ENCODE results near the gene TNS3. TPM values are rescaled to one million over a fixed set of nuclear protein-coding genes. Genes with fewer than 3 reads are reported as not detected.

The TNS3 gene
- total RNA-seq, 1 experiment from 2014 or later: 143 TPM

GRCh38 chr7:47255007-47255406 is 326.9 kb downstream of the TNS3 start:
- no peaks in the 10 kb centered on the region for H3K9me3 ChIP-seq (ENCODE audit: insufficient read depth, low read depth)

GRCh38 chr7:47254081-47254977 is 327.6 kb downstream of the TNS3 start:
- no TSS peak for BruUV-seq (replicated peaks)
- Histone ChIP-seq H3K9me2 (ENCODE audit: insufficient read depth) (no peaks in the 10 kb centered on the region), H4K20me1 (ENCODE audit: insufficient read depth) (no peaks in the 10 kb centered on the region), H2AFZ (peak overlapping the region; percentile 90), H3K4me2 (peak overlapping the region; percentile 82), H3K79me2 (ENCODE audit: low read depth) (no peaks in the 10 kb centered on the region), H3F3A (ENCODE audit: insufficient read depth, low read depth) (peaks cover 11% of the 10 kb centered on the region; the same call in 1 of the 2 replicates), H3K4me1 (replicated peaks; ENCODE audit: insufficient read depth) (peaks cover 19% of the 10 kb centered on the region), H3K27ac (no peak overlapping the region), H3K36me3 (ENCODE audit: low read depth) (no peaks in the 10 kb centered on the region), H3K9me3 (ENCODE audit: insufficient read depth, low read depth) (no peaks in the 10 kb centered on the region), H3K4me3 (peak overlapping the region; percentile 63), H3K27me3 (ENCODE audit: insufficient read depth, low read depth) (no peaks in the 10 kb centered on the region)
- no peak for TF ChIP-seq EZH2 (IDR thresholded peaks at IDR 0.05; ENCODE audit: low read depth)
- TF ChIP-seq, protein P1, sequence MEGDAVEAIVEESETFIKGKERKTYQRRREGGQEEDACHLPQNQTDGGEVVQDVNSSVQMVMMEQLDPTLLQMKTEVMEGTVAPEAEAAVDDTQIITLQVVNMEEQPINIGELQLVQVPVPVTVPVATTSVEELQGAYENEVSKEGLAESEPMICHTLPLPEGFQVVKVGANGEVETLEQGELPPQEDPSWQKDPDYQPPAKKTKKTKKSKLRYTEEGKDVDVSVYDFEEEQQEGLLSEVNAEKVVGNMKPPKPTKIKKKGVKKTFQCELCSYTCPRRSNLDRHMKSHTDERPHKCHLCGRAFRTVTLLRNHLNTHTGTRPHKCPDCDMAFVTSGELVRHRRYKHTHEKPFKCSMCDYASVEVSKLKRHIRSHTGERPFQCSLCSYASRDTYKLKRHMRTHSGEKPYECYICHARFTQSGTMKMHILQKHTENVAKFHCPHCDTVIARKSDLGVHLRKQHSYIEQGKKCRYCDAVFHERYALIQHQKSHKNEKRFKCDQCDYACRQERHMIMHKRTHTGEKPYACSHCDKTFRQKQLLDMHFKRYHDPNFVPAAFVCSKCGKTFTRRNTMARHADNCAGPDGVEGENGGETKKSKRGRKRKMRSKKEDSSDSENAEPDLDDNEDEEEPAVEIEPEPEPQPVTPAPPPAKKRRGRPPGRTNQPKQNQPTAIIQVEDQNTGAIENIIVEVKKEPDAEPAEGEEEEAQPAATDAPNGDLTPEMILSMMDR (conservative IDR thresholded peaks at IDR 0.05): peak; percentile 89
- intact Hi-C loops (cut with micrococcal nuclease; ENCODE audit: unreplicated experiment): loop anchor here (1.0 to 5.0 kb wide), 4 partner anchors 72 to 1362 kb away; no protein-coding TSS in a partner anchor
- POLR2A ChIA-PET (ENCODE audit: unreplicated experiment): interaction anchor here (0.6 kb wide), 1 partner anchor 81 kb away, joined by 5 read pairs; no protein-coding TSS in a partner anchor
- CTCF ChIA-PET: interaction anchor here (0.7 to 1.2 kb wide), 6 partner anchors 8 to 1333 kb away, joined by 3 to 6 read pairs (median 5); partner anchors contain the start of gene IGFBP3
- DNase-seq: peak; percentile 52 to 79

More at GRCh38 chr7:47255007-47255406, 326.9 kb downstream of the TNS3 start:
- Histone ChIP-seq H3F3A (ENCODE audit: insufficient read depth, low read depth) (peaks cover 11% of the 10 kb centered on the region; the same call in 1 of the 2 replicates), H3K27ac (no peak overlapping the region), H3K4me2 (peak overlapping the region; percentile 82), H2AFZ (peak overlapping the region; percentile 90; the same call in 1 of the 2 replicates), H3K4me3 (peak overlapping the region; percentile 63; the same call in 1 of the 2 replicates), H3K9me2 (ENCODE audit: insufficient read depth) (no peaks in the 10 kb centered on the region), H3K79me2 (ENCODE audit: low read depth) (no peaks in the 10 kb centered on the region), H3K36me3 (ENCODE audit: low read depth) (no peaks in the 10 kb centered on the region), H4K20me1 (ENCODE audit: insufficient read depth) (no peaks in the 10 kb centered on the region), H3K4me1 (replicated peaks; ENCODE audit: insufficient read depth) (peaks cover 19% of the 10 kb centered on the region), H3K27me3 (ENCODE audit: insufficient read depth, low read depth) (no peaks in the 10 kb centered on the region)
- POLR2A ChIA-PET (ENCODE audit: unreplicated experiment): no interaction called here
- TF ChIP-seq EZH2 (IDR thresholded peaks at IDR 0.05; ENCODE audit: low read depth): no peak
- TF ChIP-seq, protein P1 (conservative IDR thresholded peaks at IDR 0.05): no peak
- intact Hi-C loops (cut with micrococcal nuclease; ENCODE audit: unreplicated experiment): no loop called here
- no TSS peak for BruUV-seq (replicated peaks)
- DNase-seq: no peak
- CTCF ChIA-PET: no interaction called here

GRCh38 chr7:47253650-47254080 is 328.2 kb downstream of the TNS3 start:
- H3K36me3 ChIP-seq (ENCODE audit: low read depth): no peaks in the 10 kb centered on the region
- intact Hi-C loops (cut with micrococcal nuclease; ENCODE audit: unreplicated experiment): loop anchor here (1.0 to 5.0 kb wide), 4 partner anchors 71 to 1361 kb away; no protein-coding TSS in a partner anchor
- no peaks in the 10 kb centered on the region for H3K27me3 ChIP-seq (ENCODE audit: insufficient read depth, low read depth)
- no peaks in the 10 kb centered on the region for H3K9me2 ChIP-seq (ENCODE audit: insufficient read depth)
- H3K9me3 ChIP-seq (ENCODE audit: insufficient read depth, low read depth): no peaks in the 10 kb centered on the region
- TSS peak; percentile 36 for BruUV-seq (replicated peaks)
- TF ChIP-seq, protein P1 (conservative IDR thresholded peaks at IDR 0.05): no peak
- TF ChIP-seq EZH2 (IDR thresholded peaks at IDR 0.05; ENCODE audit: low read depth): no peak
- peak; percentile 54 to 59 for DNase-seq
- H3K27ac ChIP-seq: no peak overlapping the region
- H3K4me3 ChIP-seq: peak overlapping the region; percentile 63
- peak overlapping the region; percentile 90 for H2AFZ ChIP-seq
- no peaks in the 10 kb centered on the region for H4K20me1 ChIP-seq (ENCODE audit: insufficient read depth)
- H3K4me1 ChIP-seq (replicated peaks; ENCODE audit: insufficient read depth): peaks cover 19% of the 10 kb centered on the region
- POLR2A ChIA-PET (ENCODE audit: unreplicated experiment): interaction anchor here (0.6 kb wide), 1 partner anchor 80 kb away, joined by 5 read pairs; no protein-coding TSS in a partner anchor
- H3F3A ChIP-seq (ENCODE audit: insufficient read depth, low read depth): peaks cover 11% of the 10 kb centered on the region; the same call in 1 of the 2 replicates
- CTCF ChIA-PET: interaction anchor here (0.7 to 1.2 kb wide), 3 partner anchors 80 to 1332 kb away, joined by 3 to 5 read pairs (median 4); partner anchors contain the start of gene IGFBP3
- H3K4me2 ChIP-seq: peak overlapping the region; percentile 82
- no peaks in the 10 kb centered on the region for H3K79me2 ChIP-seq (ENCODE audit: low read depth)
